ENCODE measurements around the gene INHBE. TPM values are rescaled to one million over a fixed set of nuclear protein-coding genes. Genes with fewer than 3 reads are reported as not detected.

Gene INHBE
- total RNA-seq, 4 donors from 2014 or later: 1.5 to 2.2 TPM; not detected in 2

DNA sequence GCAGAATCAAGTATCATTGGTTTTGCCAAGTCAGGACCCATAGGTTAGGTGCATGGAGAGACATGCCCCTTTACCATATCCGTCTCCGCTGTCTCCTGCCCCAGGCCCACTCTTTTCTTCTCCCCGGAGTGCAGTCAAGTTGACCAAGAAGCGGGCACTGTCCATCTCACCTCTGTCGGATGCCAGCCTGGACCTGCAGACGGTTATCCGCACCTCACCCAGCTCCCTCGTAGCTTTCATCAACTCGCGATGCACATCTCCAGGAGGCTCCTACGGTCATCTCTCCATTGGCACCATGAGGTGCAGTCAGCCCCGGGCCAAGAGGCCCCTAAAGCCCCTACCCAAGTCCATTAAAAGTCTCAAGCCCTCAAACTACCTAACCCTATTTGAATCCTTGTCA lies 9.5 kb downstream of the INHBE start:
- Histone ChIP-seq H3K4me3 (no peak overlapping the region), H3K27ac (no peak overlapping the region), H3K27me3 (peaks cover 14 to 19% (median 18%) of the 10 kb centered on the region in 3 donors), H3K36me3 (no peaks in the 10 kb centered on the region), H3K9me3 (no peaks in the 10 kb centered on the region), H3K4me1 (peaks cover 12 to 30% of the 10 kb centered on the region in 2 donors)
- TF ChIP-seq CTCF (IDR thresholded peaks at IDR 0.05 in 4 of 5, conservative IDR thresholded peaks at IDR 0.05 in 1 of 5) (no peak), POLR2A (IDR thresholded peaks at IDR 0.05) (no peak)
- DNase-seq (no peak), ATAC-seq (no peak)
- intact Hi-C loops (cut with DNase I; ENCODE audit: low total_unique reads): no loop called here
- in situ Hi-C loops (cut with MboI; ENCODE audit: low sequenced_read_pairs in 4 of 4): no loop called here

GRCh38 chr12:57465030-57465746 lies 10.1 kb downstream of the INHBE start:
- Histone ChIP-seq H3K9me3 (no peaks in the 10 kb centered on the region), H3K4me1 (peaks cover 12 to 25% of the 10 kb centered on the region in 2 donors), H3K27ac (no peak overlapping the region), H3K27me3 (peaks cover 14 to 15% (median 14%) of the 10 kb centered on the region in 3 donors), H3K36me3 (no peaks in the 10 kb centered on the region), H3K4me3 (no peak overlapping the region)
- no peak for DNase-seq
- no peak for TF ChIP-seq POLR2A (IDR thresholded peaks at IDR 0.05)
- TF ChIP-seq CTCF (IDR thresholded peaks at IDR 0.05 in 4 of 5, conservative IDR thresholded peaks at IDR 0.05 in 1 of 5): no peak
- intact Hi-C loops (cut with DNase I; ENCODE audit: low total_unique reads): no loop called here
- in situ Hi-C loops (cut with MboI; ENCODE audit: low sequenced_read_pairs in 4 of 4): no loop called here
- no peak for ATAC-seq

DNA sequence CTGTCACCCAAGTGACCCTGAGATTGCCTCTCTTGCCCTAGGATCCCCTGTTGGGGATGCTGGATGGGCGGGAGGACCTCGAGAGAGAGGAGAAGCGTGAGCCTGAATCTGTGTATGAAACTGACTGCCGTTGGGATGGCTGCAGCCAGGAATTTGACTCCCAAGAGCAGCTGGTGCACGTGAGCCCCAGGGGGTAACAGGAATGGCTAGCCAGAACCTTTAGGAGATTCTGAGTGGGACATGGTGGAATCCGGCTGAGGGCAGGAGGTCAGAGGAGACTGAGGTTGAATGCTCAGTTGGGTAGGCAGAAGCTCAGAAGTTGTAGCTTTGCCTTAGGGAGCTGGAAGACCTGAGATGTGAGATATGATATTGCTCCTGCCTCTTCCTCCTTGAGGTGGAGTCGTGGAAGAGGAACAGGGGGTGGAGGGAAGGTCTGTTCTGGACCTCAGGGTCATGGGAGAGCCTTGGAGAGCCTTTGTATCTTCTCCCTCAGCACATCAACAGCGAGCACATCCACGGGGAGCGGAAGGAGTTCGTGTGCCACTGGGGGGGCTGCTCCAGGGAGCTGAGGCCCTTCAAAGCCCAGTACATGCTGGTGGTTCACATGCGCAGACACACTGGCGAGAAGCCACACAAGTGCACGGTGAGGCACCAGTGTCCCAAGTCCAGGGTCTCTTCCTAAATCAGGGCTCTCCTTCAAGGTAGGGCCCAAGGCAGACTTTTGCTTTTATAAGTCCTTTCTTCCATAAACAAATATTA lies 10.8 kb downstream of the INHBE start:
- intact Hi-C loops (cut with DNase I; ENCODE audit: low total_unique reads) (no loop called here), in situ Hi-C loops (cut with MboI; ENCODE audit: low sequenced_read_pairs in 4 of 4) (no loop called here)
- DNase-seq (no peak), ATAC-seq (no peak)
- no peaks in the 10 kb centered on the region for H3K9me3 ChIP-seq
- TF ChIP-seq POLR2A (IDR thresholded peaks at IDR 0.05): no peak
- TF ChIP-seq CTCF (IDR thresholded peaks at IDR 0.05 in 4 of 5, conservative IDR thresholded peaks at IDR 0.05 in 1 of 5): no peak
- H3K4me3 ChIP-seq: no peak overlapping the region
- H3K36me3 ChIP-seq: no peaks in the 10 kb centered on the region
- peaks cover 9 to 19% of the 10 kb centered on the region in 2 donors for H3K4me1 ChIP-seq
- H3K27me3 ChIP-seq: peaks cover 8 to 13% (median 12%) of the 10 kb centered on the region in 3 donors
- H3K27ac ChIP-seq: no peak overlapping the region

DNA sequence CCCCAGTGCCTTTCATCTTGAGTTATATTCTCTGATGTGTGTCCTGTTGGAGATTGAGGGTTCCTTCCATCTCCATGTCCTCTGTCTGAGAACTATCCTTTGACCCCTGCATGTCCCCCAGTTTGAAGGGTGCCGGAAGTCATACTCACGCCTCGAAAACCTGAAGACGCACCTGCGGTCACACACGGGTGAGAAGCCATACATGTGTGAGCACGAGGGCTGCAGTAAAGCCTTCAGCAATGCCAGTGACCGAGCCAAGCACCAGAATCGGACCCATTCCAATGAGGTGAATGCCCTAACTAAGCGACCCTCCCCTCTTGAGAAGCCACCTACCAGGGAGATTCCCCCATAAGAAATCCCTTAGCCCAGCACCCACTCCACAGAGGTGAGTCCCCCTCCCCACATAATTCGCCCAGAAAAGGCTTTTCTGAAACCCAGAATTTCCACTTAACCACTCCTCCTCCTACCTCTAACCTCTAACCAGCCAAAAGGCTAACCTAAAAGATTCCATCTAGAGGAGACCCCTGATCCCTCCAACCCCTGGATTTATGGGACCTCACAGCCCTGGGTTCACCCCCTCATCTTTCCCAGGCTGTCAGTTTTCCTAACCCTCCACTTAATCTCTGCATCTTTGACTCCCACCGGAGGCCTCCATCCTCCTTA lies 12.2 kb downstream of the INHBE start:
- Histone ChIP-seq H3K27me3 (peaks cover 0 to 9% (median 8%) of the 10 kb centered on the region in 3 donors), H3K9me3 (no peaks in the 10 kb centered on the region), H3K27ac (no peak overlapping the region), H3K4me1 (peaks cover 3 to 6% of the 10 kb centered on the region in 2 donors), H3K36me3 (no peaks in the 10 kb centered on the region), H3K4me3 (no peak overlapping the region)
- DNase-seq: no peak
- ATAC-seq: no peak
- TF ChIP-seq CTCF (IDR thresholded peaks at IDR 0.05 in 4 of 5, conservative IDR thresholded peaks at IDR 0.05 in 1 of 5) (no peak), POLR2A (IDR thresholded peaks at IDR 0.05) (no peak)
- intact Hi-C loops (cut with DNase I; ENCODE audit: low total_unique reads) (no loop called here), in situ Hi-C loops (cut with MboI; ENCODE audit: low sequenced_read_pairs in 4 of 4) (no loop called here)

Data from gastrocnemius medialis (tissue), 4 donors.